Stimulated activated naive CD8-positive, alpha-beta T cell treated with anti-CD3 and anti-CD28 coated beads, Interleukin-15, Interleukin-2, amounts not matched to agents 100 ng/mL and 50 ng/mL, for 24 hours (primary cell): ENCODE measurements around the gene TEX55.
"Not testable (repeated sequence)": the region's sequence is repeated elsewhere in the genome, so short reads cannot be mapped to it uniquely, and the experiment has no call there.

Experiments used
- H3K27ac Mint-ChIP-seq: one replicate; pipeline ENCODE4 v1.8.0; 2021; ENCODE audit warnings: mild to moderate bottlenecking, mixed read lengths
- H3K27me3 Mint-ChIP-seq: one replicate; pipeline ENCODE4 v1.8.0; 2021; ENCODE audit warnings: mixed read lengths
- H3K36me3 Mint-ChIP-seq: one replicate; pipeline ENCODE4 v1.8.0; 2021; ENCODE audit warnings: low read depth, mixed read lengths
- H3K4me1 Mint-ChIP-seq: one replicate; pipeline ENCODE4 v1.8.0; 2021; ENCODE audit warnings: low read depth, mixed read lengths
- H3K4me3 Mint-ChIP-seq: one replicate; pipeline ENCODE4 v1.8.0; 2021; ENCODE audit warnings: mild to moderate bottlenecking, mixed read lengths
- H3K9me3 Mint-ChIP-seq: one replicate; pipeline ENCODE4 v1.8.0; 2021; ENCODE audit warnings: mixed read lengths

TEX55 gene

DNA sequence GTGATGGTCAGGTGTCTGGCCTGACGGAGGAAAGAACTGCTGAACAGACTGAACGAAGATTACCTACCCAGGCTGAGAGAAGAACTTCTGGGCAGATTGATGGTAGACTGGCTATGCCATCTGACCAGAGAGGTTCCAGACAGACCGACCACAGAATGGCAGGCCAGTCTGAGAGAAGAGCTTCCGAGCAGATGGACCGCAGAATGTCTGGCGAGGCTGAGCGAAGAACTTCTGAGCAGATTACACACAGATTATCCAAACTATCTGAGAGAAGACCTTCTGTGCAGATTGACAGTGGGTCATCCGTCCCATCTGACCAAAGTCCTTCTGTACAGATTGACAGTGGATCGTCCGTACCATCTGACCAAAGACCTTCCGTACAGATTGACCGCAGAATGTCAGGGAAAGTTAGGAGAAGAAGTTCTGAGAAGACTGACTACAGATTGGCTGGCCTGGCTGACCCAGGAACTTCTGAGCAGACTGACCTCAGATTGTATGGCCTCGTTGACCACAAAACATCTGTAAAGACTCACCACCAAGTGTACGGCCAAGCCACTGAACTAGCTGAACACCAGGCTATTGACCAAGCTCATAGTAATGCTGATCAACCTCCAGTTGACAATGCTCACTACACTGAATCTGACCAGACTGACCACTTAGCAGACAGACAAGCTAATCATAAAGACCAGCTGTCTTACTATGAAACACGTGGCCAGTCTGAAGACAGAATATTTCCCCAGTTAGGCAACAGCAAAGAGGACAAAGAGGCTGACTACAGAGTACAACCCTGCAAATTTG, 812 bp downstream of the TEX55 start:
- Mint-ChIP-seq H3K4me3 (no peak overlapping the region), H3K27me3 (no peaks in the 10 kb centered on the region), H3K4me1 (no peaks in the 10 kb centered on the region), H3K27ac (no peak overlapping the region), H3K36me3 (no peaks in the 10 kb centered on the region), H3K9me3 (no peaks in the 10 kb centered on the region)

DNA sequence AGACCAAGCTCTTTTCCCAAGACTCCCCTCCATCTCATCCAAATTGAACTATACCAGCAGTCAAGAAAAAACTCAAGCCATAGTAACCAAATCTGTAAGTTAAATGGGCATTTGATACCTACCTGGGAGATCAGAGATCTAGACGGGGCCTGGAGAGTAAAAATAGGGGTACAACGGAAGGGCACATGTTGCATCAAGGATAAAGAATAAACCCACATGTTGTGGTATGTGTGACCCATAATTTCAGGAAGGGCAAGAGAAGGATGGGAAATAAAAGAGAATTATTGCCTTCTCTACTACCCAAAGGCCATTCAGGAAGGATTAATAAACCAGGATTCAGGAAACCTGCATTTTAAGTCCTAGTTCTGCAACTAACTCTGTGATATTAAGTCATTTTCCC, 1.5 kb downstream of the TEX55 start:
- Mint-ChIP-seq H3K36me3 (no peaks in the 10 kb centered on the region), H3K4me1 (no peaks in the 10 kb centered on the region), H3K9me3 (no peaks in the 10 kb centered on the region), H3K27me3 (no peaks in the 10 kb centered on the region), H3K27ac (no peak overlapping the region), H3K4me3 (no peak overlapping the region)

DNA sequence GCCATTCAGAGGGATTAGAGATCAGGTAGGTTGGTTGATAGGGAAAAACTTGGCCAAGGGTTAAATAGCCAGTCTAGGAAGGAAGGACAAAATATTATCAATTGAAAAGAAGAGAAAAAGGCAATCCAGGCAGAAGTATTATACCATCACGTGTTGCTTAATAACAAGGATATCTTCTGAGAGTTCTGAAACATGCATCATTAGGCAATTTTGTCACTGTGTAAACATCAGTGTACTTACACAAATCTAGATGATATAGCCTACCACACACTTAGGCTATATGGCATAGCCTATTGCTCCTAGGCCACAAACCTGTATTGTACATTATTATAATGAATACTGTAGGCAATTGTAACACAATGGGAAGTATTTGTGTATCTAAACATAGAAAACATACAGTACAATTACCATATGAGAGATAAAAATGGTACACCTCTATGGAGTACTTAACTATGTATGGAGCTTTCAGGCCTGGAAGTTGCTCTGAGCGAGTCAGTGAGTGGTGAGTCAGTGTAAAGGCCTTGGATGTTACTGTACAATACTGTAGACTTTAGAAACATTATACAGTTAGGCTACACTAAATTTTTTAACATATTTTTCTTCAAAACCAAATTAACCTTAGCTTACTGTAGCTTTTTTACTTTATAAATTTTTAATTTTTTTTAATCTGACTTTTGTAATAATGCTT, 2.7 kb downstream of the TEX55 start:
- Mint-ChIP-seq H3K4me3 (no peak overlapping the region), H3K4me1 (no peaks in the 10 kb centered on the region), H3K36me3 (no peaks in the 10 kb centered on the region), H3K27ac (no peak overlapping the region), H3K9me3 (peaks cover 2% of the 10 kb centered on the region), H3K27me3 (no peaks in the 10 kb centered on the region)

DNA sequence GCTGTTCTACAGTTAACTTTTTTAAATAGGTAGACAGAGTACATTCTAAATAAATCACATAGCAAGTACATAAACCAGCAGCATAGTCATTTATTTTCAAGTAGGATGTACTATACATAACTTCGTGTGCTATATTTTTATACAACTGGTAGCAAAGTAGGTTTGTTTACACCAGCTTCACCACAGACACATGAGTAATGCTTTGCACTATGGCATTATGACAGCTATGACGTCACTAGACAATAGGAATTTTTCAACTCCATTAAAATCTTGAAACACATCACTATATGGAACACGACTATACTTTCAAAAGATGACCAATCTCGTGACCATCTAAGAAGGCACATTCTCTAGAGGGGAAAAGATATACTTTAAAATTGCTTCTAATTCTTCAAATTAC, 3.5 kb downstream of the TEX55 start:
- no peaks in the 10 kb centered on the region for H3K27me3 Mint-ChIP-seq
- no peaks in the 10 kb centered on the region for H3K36me3 Mint-ChIP-seq
- H3K9me3 Mint-ChIP-seq: peaks cover 9% of the 10 kb centered on the region
- H3K4me1 Mint-ChIP-seq: no peaks in the 10 kb centered on the region
- no peak overlapping the region for H3K4me3 Mint-ChIP-seq
- no peak overlapping the region for H3K27ac Mint-ChIP-seq

DNA sequence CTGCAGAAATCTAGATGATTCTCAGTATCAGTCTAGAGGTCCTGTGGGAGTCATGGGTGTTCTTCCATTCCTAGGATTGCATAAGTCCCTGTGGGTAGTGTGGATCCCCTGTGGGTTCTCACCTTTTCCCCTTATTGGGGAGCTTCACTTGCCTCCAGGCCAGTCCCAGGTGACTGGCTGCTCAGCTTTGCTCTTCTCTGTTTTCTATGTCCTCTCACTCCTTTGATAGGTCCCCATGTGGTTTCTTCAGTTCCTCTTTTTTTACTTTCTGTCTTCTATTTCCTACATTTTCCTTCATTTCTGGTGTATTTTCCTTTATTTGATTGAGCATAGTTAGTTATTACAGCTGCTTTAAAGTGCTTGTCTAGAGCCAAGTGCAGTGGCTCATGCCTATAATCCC, 10.9 kb downstream of the TEX55 start:
- peaks cover 10% of the 10 kb centered on the region for H3K27me3 Mint-ChIP-seq

DNA sequence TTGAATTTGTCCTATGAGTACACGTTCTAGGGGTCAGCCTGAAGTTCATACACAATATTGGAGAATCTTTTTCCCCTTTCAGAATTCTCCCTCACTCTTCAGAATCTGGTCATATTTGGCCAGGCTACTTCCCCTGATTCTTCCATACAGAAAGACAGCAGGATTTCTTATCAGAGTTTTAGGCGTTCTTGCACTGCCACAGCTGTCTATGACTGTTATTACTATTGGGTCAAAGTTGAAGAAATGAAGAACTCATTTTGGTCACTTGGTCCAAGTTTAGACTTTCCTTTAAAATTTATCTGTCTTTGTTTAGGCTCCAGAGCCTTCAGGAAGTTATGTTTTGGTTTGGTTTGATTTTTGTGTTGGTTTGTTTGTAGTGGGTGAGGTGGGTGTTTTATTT, 12.0 kb downstream of the TEX55 start:
- H3K27me3 Mint-ChIP-seq: peaks cover 15% of the 10 kb centered on the region
- no peak overlapping the region for H3K27ac Mint-ChIP-seq
- no peak overlapping the region for H3K4me3 Mint-ChIP-seq
- H3K36me3 Mint-ChIP-seq: no peaks in the 10 kb centered on the region
- no peaks in the 10 kb centered on the region for H3K4me1 Mint-ChIP-seq
- peaks cover 12% of the 10 kb centered on the region for H3K9me3 Mint-ChIP-seq

More for the DNA sequence above, 10.9 kb downstream of the TEX55 start:
- Mint-ChIP-seq H3K27ac (no peak overlapping the region), H3K9me3 (peaks cover 12% of the 10 kb centered on the region), H3K4me1 (no peaks in the 10 kb centered on the region), H3K4me3 (no peak overlapping the region), H3K36me3 (no peaks in the 10 kb centered on the region)

DNA sequence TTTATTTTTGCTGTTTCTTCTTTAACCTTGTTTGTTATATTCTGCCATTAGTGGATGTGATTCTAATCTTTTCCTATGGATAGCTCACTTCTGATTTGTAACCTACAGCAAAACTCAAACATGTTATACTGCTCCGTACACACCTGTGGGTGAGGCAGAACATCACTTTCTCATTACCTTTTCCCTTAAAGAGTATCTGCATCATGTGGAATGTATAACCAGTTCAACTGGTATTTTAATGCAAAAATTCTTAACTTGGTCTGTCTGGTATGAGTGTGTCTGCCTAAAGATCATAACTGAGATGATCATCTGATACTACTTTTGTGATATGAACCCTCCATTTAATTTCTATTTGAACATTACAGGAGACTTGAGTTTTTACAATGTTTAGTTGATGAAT, 14.4 kb downstream of the TEX55 start:
- H3K36me3 Mint-ChIP-seq: no peaks in the 10 kb centered on the region
- H3K9me3 Mint-ChIP-seq: peaks cover 4% of the 10 kb centered on the region
- H3K27me3 Mint-ChIP-seq: peaks cover 19% of the 10 kb centered on the region
- no peak overlapping the region for H3K27ac Mint-ChIP-seq
- H3K4me3 Mint-ChIP-seq: no peak overlapping the region
- H3K4me1 Mint-ChIP-seq: no peaks in the 10 kb centered on the region

DNA sequence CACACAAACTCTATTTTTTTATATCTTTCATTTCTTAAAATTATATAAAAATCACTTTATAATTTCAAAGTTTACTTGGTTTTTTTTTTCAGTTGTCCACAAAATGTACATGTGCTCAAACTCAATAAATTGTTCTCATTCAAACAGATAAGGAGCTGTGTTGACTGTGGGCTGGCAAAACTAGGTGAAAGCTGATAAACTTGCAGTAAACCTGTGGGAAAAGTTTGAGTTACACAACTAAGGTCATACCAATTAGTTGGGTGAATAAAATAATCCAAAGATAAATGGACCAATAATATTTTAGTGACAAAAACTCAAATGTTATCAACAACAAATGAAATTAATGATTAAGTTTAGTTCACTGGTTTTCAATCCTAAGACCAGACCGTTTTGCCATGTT, 14.8 kb downstream of the TEX55 start:
- H3K27me3 Mint-ChIP-seq: peaks cover 19% of the 10 kb centered on the region
- H3K36me3 Mint-ChIP-seq: no peaks in the 10 kb centered on the region
- H3K4me1 Mint-ChIP-seq: no peaks in the 10 kb centered on the region

DNA sequence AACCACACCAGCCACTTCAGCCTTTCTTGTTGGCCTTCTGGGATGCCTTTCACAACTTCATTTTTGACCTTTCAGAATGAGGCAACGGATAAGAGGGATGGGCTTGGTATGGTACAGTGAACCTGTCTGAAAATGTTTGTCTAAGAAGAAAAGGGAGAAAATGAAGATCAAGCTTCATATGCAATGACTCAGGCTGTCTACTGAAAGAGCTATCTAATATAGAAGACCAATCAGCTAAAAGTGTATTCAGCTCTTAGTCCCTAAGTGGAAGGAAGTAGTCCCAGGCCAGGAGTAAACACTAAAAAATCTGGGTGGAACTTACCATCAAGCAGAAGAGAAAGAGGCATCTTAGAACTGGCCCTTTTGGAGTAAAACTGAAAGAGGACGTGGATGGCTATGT, 15.3 kb downstream of the TEX55 start:
- H3K36me3 Mint-ChIP-seq: no peaks in the 10 kb centered on the region
- no peak overlapping the region for H3K4me3 Mint-ChIP-seq
- peaks cover 19% of the 10 kb centered on the region for H3K27me3 Mint-ChIP-seq
- no peak overlapping the region for H3K27ac Mint-ChIP-seq
- H3K4me1 Mint-ChIP-seq: no peaks in the 10 kb centered on the region
- peaks cover 4% of the 10 kb centered on the region for H3K9me3 Mint-ChIP-seq

More for the DNA sequence above, 14.8 kb downstream of the TEX55 start:
- H3K4me3 Mint-ChIP-seq: no peak overlapping the region
- no peak overlapping the region for H3K27ac Mint-ChIP-seq
- peaks cover 4% of the 10 kb centered on the region for H3K9me3 Mint-ChIP-seq

DNA sequence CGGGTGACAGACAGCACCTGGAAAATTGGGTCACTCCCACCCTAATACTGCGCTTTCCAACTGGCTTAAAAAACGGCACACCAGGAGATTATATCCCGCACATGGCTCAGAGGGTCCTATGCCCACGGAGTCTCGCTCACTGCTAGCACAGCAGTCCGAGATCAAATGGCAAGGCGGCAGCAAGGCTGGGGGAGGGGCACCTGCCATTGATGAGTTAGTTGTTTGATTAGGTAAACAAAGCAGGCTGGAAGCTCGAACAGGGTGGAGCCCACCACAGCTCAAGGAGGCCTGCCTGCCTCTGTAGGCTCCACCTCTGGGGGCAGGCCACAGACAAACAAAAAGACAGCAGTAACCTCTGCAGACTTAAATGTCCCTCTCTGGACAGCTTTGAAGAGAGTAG, 18.8 kb downstream of the TEX55 start:
- not testable (repeated sequence) for H3K36me3 Mint-ChIP-seq, H3K4me3 Mint-ChIP-seq, H3K27ac Mint-ChIP-seq, H3K9me3 Mint-ChIP-seq, H3K4me1 Mint-ChIP-seq
- peaks cover 19% of the 10 kb centered on the region for H3K27me3 Mint-ChIP-seq

DNA sequence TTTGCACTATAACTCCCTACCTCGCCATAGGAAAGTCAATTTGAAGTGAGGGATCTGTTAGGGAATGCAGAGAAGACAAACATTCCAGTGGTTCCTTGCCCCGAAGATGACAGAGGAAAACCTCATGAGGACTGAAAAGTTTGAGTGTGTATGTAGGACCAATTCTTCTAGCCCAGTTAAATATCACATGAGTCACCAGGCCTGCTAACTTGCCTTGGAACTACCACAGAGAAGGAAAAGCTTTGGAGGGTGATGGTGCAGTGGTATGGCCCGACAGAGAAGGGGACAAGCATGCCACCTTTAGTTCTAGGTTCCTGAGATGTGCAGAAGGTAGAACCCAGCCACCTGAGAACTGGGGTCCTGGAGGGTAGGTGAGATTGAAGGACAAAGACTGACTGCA, 24.9 kb downstream of the TEX55 start:
- no peak overlapping the region for H3K27ac Mint-ChIP-seq
- no peaks in the 10 kb centered on the region for H3K4me1 Mint-ChIP-seq
- H3K9me3 Mint-ChIP-seq: no peaks in the 10 kb centered on the region
- no peak overlapping the region for H3K4me3 Mint-ChIP-seq
- H3K27me3 Mint-ChIP-seq: no peaks in the 10 kb centered on the region
- H3K36me3 Mint-ChIP-seq: no peaks in the 10 kb centered on the region

DNA sequence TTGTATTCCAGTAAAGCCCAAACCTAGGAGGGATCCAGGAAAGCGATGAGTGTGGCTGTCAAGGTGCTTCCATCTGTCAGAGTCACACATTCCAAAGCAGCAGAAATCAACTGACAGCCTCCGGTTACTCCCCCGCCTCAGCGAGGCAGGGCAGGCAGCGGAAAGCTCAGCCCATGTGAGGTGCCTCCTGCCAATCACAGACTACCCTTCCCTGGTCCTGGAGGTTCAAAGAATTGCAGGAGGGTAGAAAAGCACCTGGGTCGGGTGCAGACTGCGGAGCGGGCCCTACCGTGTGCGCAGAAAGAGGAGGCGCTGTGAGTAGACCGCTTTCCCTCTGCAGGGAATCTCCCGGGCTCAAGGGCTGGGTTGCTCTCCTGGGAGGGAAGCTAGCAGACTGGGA, 27.4 kb downstream of the TEX55 start, which contains the start of gene UPK1B:
Gene UPK1B (plus strand): TSS at position 274 of the 400 bp plus-strand sequence. CDS start 13,144 bp downstream, outside the sequence.
- Mint-ChIP-seq H3K36me3 (no peaks in the 10 kb centered on the region), H3K9me3 (no peaks in the 10 kb centered on the region), H3K27me3 (peaks cover 10% of the 10 kb centered on the region), H3K4me1 (no peaks in the 10 kb centered on the region), H3K4me3 (no peak within 1 kb of the TSS), H3K27ac (no peak within 1 kb of the TSS)

DNA sequence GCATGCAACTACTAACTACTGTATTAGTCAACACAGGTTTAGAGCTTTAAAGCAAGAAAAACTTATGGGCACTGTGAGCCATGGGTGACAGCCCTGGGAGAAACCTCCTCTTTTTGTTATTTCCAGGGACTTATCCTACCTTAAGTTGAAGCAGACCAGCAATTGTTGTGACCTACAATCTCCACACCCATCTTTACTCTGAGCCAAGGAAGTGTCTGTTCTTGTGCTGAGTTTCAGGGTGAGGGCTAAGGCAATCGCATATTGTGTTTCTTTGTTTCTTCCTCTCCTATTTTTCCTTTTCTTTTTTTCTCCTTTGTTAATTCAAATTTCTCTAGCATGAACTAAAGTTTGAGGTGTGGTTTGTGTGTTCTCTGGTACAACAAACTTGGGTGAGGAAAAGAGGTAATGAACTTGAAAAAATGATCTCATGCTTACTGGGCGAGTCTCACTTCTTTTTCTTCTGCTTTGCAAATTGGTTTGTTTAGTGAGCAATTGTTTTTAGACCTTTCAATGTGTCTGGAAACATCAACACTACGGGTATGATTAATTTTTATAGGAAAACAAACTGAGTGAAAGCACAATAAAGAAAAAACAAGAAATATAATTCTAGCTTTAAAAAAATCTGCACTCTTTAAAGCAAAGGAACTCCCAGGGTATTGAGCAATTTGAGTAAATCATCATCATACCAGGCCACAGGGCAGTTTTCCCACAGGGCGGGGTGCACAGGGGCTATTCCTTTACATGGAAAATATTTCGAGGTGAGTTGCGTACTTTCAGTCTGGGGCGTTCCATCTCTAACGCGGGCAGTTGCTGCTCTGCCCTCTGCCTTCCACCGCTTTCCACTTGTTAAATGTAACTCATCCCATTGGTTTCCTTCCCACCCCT, 30.1 kb downstream of the TEX55 start:
- peaks cover 15% of the 10 kb centered on the region for H3K27me3 Mint-ChIP-seq
- H3K36me3 Mint-ChIP-seq: no peaks in the 10 kb centered on the region
- no peak overlapping the region for H3K27ac Mint-ChIP-seq
- H3K4me3 Mint-ChIP-seq: no peak overlapping the region
- H3K4me1 Mint-ChIP-seq: no peaks in the 10 kb centered on the region
- H3K9me3 Mint-ChIP-seq: no peaks in the 10 kb centered on the region

DNA sequence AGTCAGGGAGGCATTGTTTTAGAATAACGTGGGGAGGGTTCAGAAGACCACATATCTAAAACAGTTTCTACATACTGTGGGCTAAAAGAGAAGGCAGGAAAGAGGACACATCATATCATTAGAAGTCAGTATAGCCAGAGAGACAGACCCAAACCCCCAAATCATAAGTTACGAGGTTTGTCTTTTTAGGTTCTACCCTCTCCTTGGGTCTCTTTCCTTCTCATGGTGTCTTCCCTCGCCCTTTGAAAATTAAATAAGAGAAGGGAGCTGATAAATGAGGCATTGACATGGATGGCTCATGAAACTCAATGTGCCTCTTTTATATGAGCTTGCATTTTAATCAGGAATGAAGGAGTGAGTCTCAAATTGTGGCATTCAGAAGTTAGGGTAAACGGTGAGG, 30.8 kb downstream of the TEX55 start:
- Mint-ChIP-seq H3K4me3 (no peak overlapping the region), H3K27ac (no peak overlapping the region), H3K4me1 (no peaks in the 10 kb centered on the region), H3K27me3 (peaks cover 15% of the 10 kb centered on the region), H3K36me3 (no peaks in the 10 kb centered on the region), H3K9me3 (no peaks in the 10 kb centered on the region)

DNA sequence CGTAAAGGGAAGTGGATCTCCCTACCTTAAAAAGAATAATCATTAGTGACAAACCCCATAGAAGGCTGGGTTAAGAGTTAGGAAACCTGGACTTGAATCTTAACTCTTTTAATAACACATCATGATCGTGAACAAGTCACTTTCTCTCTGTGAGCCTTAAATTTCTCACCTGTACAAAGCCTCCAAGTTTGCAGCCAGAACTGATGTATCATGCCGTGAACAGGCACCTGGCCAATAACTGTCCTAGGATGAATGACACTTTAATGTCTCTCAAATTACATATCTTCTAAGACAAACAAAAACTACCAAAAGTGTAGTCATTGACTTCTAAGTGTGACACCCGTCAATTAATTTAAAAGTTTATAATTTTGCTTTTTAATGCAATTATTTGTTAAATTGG, 31.4 kb downstream of the TEX55 start:
- Mint-ChIP-seq H3K27ac (no peak overlapping the region), H3K36me3 (no peaks in the 10 kb centered on the region), H3K4me3 (no peak overlapping the region), H3K9me3 (no peaks in the 10 kb centered on the region), H3K4me1 (no peaks in the 10 kb centered on the region), H3K27me3 (peaks cover 15% of the 10 kb centered on the region)
